GM04504 (cell line): ENCODE measurements around the gene IRGC.
A peak's percentile ranks its signal among the peaks of the same experiment; 100 is the strongest.

Source experiments
- DNase-seq: peaks from one replicate; pipeline ENCODE4 v3.0.0-alpha.2; 2012; ENCODE audit warnings: low read depth

Gene IRGC

GRCh38 chr19:43691755-43692154, 24.1 kb upstream of the IRGC start:
- DNase-seq: no peak

GRCh38 chr19:43692385-43692784, 23.5 kb upstream of the IRGC start:
- no peak for DNase-seq

DNA sequence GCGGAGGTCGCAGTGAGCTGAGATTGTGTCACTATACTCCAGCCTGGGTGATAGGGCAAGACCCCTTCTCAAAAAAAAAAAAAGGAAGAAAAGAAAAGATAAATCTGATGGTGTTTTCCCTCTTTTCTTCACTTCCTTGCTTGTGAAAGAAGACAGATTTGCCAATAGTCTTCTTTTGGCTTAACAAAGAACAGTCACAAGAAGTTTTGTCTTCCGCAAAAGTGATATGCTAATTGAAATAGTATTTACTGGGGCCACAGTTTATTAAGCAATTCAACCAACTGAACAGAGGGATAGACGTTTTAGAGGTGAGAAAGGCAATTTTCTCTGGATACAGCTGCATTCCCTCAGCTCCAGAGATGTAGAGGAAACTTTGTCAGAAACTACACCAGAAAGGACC, 23.0 kb upstream of the IRGC start:
- no peak for DNase-seq

DNA sequence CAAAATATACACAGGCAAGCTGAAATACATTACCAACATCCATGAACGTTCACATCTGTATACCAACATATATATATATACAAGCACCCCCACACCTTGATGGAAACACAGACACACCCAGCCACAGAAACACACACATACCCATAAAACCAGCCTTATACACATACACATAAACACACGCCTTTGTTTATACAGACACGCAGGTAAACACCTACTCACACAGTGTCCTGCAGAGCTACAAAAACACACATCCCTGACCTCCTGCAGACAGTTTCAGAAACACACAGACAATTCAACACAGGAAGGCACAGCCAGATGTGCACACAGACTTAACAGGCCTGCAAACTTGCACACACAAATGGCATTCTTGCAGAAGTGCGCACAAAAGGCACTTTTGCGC, 21.3 kb upstream of the IRGC start:
- no peak for DNase-seq

- no peak for DNase-seq
These were observed 19.7 kb upstream of the IRGC start for GRCh38 chr19:43695985-43696704.

GRCh38 chr19:43697295-43697694, 18.6 kb upstream of the IRGC start:
- no peak for DNase-seq

GRCh38 chr19:43699506-43700394, 16.1 kb upstream of the IRGC start:
- DNase-seq: no peak

- peak; percentile 59 for DNase-seq
These were observed 15.4 kb upstream of the IRGC start for GRCh38 chr19:43700395-43701000.

DNA sequence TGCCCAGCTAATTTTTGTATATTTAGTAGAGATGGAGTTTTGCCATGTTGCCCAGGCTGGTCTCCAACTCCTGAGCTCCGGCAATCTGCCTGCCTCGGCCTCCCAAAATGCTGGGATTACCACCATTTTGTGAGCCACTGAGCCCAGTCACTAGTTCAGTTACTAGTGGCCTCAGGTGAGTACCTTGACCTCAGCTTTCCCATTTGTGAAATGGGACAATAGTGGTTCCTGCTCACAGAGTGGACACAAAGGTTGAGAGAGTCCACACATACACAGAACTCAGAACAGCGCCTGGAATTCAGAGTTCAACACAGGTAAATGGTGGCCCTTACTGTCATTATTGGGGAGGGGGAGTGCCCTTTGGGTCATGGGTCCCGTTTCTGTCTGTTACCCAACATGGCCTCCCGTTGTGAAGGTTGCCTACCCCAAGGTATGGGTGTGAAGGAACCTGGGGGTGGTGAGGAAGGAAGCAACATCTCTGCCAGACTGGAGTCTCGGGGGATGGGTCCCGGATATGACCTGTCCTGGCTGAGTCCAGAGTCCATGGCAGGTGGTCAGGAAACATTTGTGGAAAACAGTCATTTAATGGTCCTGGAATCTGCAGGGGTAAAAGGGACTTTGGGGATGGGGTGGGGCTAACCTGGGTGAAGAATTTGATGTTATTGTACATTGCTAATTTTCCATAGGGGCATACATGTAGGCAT, 11.7 kb upstream of the IRGC start:
- no peak for DNase-seq

DNA sequence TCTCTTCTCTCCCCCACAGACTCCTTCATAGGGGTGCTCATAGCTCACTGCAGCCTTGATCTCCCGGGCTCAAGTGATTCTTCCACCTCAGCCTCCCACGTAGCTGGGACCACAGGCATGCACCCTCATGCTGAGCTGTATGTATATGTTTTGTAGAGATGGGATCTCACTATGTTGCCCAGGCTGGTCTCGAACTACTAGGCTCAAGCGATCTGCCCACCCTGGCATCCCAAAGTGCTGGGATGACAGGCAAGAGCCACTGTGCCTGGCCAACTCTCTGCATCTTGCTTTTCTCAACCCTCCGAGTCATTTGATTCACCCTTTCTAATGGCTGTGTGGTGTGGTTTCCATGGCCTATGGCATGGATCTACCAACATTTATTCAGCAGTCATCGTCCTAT, 10.1 kb upstream of the IRGC start:
- no peak for DNase-seq

GRCh38 chr19:43707158-43707712, 8.6 kb upstream of the IRGC start:
- DNase-seq: no peak

- no peak for DNase-seq
These were observed 7.2 kb upstream of the IRGC start for GRCh38 chr19:43708716-43709115.

GRCh38 chr19:43711751-43712355, 4.0 kb upstream of the IRGC start:
- no peak for DNase-seq

DNA sequence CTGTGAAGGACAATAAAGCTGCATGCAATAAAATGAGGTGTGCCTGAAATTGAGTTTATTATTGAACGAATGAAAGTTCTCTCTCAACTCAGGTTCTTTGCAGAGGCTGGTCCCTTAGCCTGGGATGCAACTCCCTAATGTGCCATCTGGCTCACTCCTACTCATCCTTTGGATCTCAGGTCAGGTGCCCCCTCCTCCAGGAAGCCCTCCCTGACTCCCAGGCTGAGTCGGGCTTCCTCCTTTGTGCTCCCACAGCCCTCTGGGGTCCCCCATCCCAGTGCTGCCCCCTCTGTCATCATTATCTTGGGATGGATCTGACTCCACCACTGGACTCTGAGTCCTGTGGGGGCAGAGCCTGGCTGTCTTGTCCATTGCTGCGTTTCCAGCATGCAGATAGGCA, 2.7 kb upstream of the IRGC start:
- no peak for DNase-seq

DNA sequence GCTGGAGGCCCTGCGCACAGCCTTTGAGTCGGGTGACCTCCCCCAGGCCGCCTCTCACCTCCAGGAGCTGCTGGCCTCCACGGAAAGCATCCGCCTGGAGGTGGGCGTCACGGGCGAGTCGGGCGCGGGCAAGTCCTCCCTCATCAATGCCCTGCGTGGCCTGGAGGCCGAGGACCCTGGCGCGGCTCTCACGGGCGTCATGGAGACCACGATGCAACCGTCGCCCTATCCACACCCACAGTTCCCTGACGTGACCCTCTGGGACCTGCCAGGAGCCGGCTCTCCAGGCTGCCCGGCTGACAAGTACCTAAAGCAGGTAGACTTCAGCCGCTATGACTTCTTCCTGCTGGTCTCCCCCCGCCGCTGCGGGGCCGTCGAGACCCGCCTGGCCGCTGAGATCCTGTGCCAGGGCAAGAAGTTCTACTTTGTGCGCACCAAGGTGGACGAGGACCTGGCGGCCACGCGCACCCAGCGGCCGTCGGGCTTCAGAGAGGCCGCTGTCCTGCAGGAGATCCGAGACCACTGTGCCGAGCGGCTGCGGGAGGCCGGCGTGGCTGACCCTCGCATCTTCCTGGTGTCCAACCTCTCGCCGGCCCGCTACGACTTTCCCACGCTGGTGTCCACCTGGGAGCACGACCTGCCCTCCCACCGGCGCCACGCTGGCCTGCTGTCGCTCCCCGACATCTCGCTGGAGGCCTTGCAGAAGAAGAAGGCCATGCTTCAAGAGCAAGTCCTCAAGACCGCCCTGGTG, 2.9 kb downstream of the IRGC start:
- DNase-seq: no peak

GRCh38 chr19:43719378-43719868, 3.5 kb downstream of the IRGC start:
- DNase-seq: no peak

DNA sequence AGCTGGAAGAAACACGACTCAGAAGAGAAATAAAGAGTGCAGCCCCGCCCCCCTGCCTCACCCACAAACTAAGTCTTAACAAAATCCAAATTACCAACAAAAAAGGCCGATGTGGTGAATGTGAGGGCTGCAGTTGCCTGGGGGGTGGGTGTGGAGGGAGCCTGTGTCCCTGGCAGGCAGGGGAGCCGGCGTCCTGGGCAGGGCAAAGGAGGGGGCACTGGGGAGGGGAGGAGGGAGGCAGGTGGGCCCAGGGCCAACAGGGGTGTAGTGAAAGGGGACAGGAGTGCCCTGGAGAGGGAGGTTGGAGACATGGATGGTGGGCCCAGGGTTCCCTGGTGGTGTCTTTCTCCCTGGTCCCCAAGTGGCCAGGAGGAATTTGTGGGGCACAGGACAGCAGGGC, 4.0 kb downstream of the IRGC start:
- DNase-seq: no peak

GRCh38 chr19:43720936-43721335, 5.1 kb downstream of the IRGC start:
- DNase-seq: no peak

DNA sequence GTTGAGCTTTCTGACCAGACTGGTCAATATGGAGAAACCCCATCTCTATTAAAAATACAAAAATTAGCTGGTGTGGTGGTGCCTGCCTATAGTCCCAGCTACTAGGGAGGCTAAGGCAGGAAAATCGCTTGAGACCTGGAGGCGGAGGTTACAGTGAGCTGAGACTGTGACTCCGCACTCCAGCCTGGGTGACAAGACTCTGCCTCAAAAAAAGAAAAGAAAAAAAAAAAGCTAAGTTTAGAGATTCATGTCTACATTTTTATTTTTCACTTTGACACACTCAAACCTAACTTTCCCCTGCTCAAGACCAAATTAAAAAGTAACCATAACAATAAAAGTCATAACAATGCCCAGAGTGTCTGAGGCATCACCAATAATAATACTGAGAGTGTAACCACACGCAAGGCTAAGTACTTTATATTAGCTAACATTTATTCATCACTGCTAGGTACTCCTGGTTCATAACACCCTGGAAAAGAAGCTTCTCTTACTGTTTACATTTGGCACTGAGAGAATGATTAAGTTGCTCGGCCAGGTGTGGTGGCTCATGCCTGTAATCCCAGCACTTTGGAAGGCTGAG, 5.7 kb downstream of the IRGC start:
- DNase-seq: no peak

- no peak for DNase-seq
These were observed 7.7 kb downstream of the IRGC start for GRCh38 chr19:43723588-43723987.
